Fibroblast of lung (primary cell): ENCODE measurements around the gene ZFYVE27.

Source experiments
- EZH2 ChIP-seq: IDR thresholded peaks from 2 replicates; pipeline ENCODE4 v1.5.1; 2012; ENCODE audit warnings: low read length, control low read depth, mild to moderate bottlenecking; ENCODE audit errors: missing control alignments
- TF ChIP-seq, protein P1 (sequence below), 2 donors: IDR thresholded peaks in 1 of 2; conservative IDR thresholded peaks in 1 of 2; 1 replicate in 1 of 2; 2 replicates in 1 of 2; pipeline ENCODE4 v1.5.1; 2011 to 2012; ENCODE audit warnings: low read length in 2 of 2, control low read depth in 1 of 2, inconsistent platforms in 1 of 2, low read depth in 1 of 2, mild to moderate bottlenecking in 1 of 2

GRCh38 chr10:97761331-97761865, 24.5 kb downstream of the ZFYVE27 start:
- TF ChIP-seq, protein P1, sequence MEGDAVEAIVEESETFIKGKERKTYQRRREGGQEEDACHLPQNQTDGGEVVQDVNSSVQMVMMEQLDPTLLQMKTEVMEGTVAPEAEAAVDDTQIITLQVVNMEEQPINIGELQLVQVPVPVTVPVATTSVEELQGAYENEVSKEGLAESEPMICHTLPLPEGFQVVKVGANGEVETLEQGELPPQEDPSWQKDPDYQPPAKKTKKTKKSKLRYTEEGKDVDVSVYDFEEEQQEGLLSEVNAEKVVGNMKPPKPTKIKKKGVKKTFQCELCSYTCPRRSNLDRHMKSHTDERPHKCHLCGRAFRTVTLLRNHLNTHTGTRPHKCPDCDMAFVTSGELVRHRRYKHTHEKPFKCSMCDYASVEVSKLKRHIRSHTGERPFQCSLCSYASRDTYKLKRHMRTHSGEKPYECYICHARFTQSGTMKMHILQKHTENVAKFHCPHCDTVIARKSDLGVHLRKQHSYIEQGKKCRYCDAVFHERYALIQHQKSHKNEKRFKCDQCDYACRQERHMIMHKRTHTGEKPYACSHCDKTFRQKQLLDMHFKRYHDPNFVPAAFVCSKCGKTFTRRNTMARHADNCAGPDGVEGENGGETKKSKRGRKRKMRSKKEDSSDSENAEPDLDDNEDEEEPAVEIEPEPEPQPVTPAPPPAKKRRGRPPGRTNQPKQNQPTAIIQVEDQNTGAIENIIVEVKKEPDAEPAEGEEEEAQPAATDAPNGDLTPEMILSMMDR (conservative IDR thresholded peaks at IDR 0.05 in 1 of 2, IDR thresholded peaks at IDR 0.05 in 1 of 2; ENCODE audit: low read depth in 1 of 2, low read length in 2 of 2): no peak
- TF ChIP-seq EZH2: no peak
